HG03342 (cell line): Measurements from ENCODE around the gene C19orf53.
"Not testable (repeated sequence)": the region's sequence is repeated elsewhere in the genome, so short reads cannot be mapped to it uniquely, and the experiment has no call there.

Source experiments
- ATAC-seq: cut with Tn5 transposase; IDR thresholded peaks from one replicate; pipeline ENCODE4 v1.9.1; 2021; ENCODE audit warnings: mild to moderate bottlenecking, moderate library complexity; ENCODE audit not compliant: unreplicated experiment

The C19orf53 gene

GRCh38 chr19:13763265-13763664 lies 11.0 kb upstream of the C19orf53 start:
- no peak for ATAC-seq

DNA sequence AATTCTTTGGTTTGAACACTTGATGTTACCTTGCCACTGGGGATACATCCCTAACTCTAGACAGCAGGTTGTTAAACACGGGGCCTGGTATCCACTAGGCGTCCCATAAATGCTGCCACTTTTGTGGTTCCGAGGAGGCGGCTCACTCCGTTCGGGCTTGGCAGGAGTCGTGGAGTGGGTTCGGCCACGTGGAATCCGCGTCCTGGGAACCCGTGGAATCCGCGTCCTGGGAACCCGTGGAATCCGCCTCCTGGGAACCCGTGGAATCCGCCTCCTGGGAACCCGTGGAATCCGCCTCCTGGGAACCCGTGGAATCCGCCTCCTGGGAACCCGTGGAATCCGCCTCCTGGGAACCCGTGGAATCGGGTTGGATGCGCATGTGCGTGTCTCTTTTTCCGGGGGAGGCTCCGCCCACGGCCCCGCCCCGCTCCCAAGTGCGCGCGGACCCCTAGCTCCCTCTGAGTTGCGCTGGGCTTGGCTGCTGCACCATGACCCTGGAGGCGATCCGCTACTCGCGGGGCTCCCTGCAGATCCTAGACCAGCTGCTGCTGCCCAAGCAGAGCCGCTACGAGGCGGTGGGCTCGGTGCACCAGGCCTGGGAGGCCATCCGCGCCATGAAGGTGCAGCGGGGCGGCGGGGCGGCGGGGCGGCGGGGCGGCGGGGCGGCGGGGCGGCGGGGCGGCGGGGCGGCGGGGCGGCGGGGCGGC lies 10.0 kb upstream of the C19orf53 start, which contains the start of gene MRI1:
MRI1 (plus strand) TSS at position 422 of the 707 bp plus-strand sequence; CDS start at position 489, 67 bp downstream.
- ATAC-seq, result no peak

GRCh38 chr19:13764821-13765394 lies 9.3 kb upstream of the C19orf53 start:
- no peak for ATAC-seq

- ATAC-seq, result no peak
Observed at GRCh38 chr19:13765395-13766094, 8.7 kb upstream of the C19orf53 start.

GRCh38 chr19:13766095-13766481 lies 8.2 kb upstream of the C19orf53 start:
- ATAC-seq, result no peak

- ATAC-seq, result no peak
Observed at GRCh38 chr19:13768510-13768909, 5.7 kb upstream of the C19orf53 start.

DNA sequence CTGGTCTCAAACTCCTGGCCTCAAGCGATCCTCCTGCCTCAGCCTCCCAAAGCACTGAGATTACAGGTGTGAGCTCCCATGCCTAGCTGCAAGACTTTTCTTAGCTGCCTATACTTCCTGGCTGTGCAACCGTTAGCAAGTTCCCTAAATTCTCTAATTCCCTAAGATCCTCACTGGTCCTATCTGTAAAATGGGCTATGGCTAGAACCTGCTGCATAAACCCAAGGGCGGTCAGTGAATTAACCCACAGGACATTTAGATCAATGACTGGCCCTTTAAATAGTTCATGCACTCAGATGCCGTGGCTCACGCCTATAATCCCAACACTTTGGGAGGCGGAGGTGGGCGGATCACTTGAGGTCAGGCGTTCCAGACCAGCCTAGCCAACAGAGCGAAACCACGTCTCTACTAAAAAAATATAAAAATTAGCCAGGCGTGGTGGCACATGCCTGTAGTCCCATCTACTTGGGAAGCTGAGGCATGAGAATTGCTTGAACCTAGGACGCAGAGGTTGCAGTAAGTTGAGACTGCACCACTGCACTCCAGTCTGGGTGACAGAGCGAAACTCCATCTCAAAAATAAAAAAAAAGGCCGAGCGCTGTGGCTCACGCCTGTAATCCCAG lies 4.1 kb upstream of the C19orf53 start:
- ATAC-seq, result no peak

DNA sequence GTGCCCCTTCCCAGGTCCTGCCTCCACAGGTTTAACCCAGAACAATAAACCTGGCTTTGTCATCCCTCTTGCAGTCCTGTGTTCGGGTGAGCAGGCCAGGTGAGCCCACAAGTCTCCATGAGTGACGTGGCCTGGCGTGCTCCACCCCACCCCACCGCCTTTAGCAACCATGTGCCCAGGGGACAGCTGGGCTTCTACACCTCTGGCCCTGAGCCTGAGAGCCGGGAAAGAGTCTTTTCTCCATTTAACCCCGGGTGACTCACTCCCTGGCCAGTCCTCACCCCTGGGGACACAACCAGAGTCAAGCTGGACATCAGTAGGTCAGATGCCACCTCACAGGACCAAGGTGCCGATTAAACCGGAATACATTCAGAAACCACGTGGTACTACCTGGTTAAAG lies 4.1 kb downstream of the C19orf53 start:
- no peak for ATAC-seq

- ATAC-seq, result no peak
Observed at GRCh38 chr19:13778847-13779246, 4.6 kb downstream of the C19orf53 start.

- not testable (repeated sequence) for ATAC-seq
Observed at GRCh38 chr19:13779794-13780193, 5.5 kb downstream of the C19orf53 start.

DNA sequence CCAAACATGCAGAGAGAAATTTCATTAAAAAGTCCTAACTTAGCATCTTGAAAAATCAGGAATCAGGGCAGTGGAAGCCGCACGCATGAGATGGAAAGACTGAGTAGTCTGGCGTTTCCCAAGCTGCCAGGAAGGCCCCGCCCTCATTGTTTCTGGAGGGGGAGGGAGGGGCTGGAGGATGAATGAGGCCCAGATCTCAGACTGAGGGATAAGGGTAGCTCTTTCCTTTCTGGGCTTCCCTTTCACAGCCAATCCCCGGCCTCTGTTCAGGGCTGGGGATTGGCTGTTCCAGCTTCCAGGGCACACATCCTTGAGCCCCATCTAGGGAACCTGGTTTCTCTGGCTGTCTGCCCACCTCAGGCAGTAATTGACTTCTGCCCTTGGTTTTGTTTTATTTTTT lies 7.3 kb downstream of the C19orf53 start:
- ATAC-seq, result no peak

DNA sequence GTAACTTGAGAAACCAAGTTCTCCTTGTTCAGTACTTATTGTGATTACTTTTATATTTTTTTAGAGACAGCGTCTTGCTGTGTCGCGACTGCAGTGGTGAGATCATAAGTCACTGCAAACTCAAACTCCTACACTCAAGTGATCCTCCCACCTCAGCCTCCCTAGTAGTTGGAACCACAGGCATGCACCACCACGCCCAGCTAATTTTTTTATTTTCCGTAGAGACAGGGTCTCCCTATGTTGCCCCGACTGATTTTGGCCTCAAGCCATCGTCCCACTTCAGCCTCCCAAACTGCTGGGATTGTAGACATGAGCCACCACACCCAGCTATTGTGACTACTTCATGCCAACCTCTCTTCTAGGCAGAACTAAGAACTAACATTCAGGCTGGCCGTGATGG lies 8.3 kb downstream of the C19orf53 start:
- ATAC-seq, result no peak

DNA sequence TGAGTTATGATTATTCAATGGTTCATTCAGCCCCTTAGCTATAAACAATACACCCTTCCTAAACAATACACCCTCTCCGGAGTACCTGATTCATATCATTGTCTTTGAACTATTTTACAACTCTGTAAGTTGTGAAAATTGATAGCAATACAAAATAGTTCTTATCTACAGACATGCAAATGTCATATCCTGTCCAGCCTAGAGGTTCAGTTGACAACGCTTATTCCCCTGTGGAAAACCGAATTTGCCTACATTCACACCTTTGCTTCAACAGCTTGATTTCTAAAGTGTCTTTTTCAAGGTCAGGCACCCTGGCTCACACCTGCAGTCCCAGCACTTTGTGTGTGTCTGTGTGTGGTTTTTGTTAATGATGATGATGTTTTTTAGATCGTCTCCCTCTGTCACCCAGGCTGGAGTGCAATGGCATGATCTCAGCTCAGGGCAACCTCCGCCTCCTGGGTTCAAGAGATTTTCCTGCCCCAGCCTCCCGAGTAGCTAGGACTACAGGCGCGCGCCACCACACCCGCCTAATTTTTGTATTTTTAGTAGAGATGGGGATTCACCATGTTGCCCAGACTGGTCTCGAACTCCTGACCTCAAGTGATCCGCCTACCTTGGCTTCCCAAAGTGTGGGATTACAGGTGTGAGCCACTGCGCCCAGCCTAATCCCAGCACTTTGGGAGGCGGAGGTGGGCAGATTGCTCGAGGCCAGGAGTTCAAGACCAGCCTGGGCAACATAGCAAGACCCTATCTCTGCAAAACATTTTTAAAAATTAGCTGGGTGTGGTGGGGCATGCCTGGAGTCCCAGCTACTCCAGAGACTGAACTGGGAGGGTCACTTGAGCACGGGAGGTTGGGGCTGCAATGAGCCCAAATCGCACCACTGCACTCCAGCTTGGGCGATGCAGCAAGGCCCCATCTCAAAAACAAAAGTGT lies 9.6 kb downstream of the C19orf53 start:
- ATAC-seq, result no peak

DNA sequence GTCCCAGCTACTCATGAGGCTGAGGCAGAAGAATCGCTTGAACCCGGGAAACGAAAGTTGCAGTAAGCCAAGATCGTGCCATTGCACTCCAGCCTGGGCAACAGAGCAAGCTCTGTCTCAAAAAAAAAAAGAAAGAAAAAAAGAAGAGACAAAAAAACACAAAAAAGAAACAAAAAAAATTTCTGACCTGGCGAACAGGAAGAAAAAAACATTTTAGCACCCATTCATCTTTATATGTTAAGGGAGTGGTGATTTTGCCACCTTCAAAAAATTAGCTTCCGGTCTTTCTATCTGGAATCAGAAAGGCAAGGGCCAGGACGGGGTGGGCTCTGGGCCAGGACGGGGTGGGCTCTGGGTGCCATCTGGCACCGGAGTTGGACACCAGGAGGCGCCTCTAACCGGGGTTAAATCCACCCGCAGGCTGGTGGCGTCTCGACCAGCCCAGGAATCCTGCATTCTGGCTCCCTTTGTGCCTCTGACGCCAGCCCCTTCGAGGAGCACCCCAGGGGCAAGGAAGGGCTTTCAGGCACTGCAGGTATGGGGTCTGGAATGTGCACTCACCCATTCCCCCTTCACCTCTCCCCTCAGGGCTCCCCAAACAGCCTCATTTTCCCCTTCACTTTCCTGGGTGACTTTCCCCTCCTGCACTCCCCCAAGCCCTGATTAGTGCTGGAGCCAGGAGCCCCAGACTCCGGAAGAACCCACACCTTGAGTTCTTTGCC lies 10.6 kb downstream of the C19orf53 start:
- ATAC-seq, result no peak

DNA sequence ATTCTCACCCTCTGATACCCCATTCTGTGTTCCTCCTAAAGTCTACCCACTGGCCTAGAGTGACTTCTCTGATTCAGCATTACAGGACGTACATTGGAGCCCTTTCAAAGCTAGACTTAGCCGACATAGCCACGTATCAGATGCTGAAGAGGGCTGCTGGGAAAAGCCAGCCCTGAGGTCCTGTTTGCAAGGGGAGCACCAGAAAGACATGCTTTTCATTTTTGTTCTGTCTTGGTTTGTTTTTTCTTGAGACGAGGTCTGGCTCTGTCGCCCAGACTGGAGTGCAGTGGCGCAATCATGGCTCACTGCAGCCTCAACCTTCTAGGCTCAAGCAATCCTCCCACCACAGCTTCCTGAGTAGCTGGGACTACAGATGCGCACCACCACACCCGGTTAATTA lies 14.7 kb downstream of the C19orf53 start:
- ATAC-seq, result no peak

DNA sequence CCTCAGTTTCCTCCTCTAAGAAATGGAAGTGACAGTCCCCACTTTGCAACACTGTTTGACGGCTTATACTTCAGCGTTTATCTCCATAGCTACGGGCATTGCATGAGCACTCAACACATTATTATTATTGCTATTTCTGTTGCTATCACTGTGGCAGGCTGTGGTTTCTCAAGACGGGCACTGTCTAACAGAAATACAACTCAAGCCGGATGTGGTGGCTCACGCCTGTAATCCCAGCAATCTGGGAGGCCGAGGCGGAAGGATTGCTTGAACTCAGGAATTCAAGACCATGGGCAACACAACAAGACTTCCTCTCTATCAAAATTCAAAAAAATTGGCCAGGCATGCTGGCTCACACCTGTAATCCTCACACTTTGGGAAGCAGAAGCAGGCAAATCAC lies 16.1 kb downstream of the C19orf53 start:
- ATAC-seq, result no peak

GRCh38 chr19:13793317-13793716 lies 19.1 kb downstream of the C19orf53 start:
- not testable (repeated sequence) for ATAC-seq

GRCh38 chr19:13794398-13794756 lies 20.1 kb downstream of the C19orf53 start:
- ATAC-seq, result no peak

GRCh38 chr19:13794757-13795589 lies 20.7 kb downstream of the C19orf53 start, which contains the start of gene ZSWIM4:
TSS of gene ZSWIM4 (plus strand) at chr19:13795443. CDS start at chr19:13795649, 206 bp downstream.
- peak; percentile 89 for ATAC-seq
